ENCODE data around the gene NEK1.
"Not testable (repeated sequence)": the region's sequence is repeated elsewhere in the genome, so short reads cannot be mapped to it uniquely, and the experiment has no call there.

Gene NEK1

DNA sequence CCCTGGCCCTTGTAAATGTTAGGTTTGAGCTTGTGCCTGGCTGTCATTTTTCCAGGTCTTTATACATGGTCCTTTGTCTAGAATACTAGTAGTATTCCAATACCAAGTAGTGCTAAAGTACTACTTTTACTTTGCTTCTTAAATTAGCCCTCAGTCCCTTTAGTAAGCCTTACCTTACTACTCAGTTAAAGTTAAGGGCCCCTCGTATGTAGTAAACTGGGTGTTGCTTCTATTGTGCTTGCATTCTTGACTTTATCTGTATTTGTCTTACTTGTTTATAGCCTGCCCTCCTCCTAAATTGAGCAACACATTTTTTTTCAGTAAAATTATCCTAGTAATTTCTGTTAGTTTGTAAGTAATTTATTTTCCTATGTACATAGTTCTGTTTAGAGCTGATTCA is 33.2 kb upstream of the NEK1 start:
- Mint-ChIP-seq H3K4me1 (peaks cover 2 to 11% of the 10 kb centered on the region in 2 donors), H3K27me3 (no peaks in the 10 kb centered on the region), H3K27ac (no peak overlapping the region), H3K4me3 (no peak overlapping the region), H3K36me3 (peaks cover 21 to 32% of the 10 kb centered on the region in 2 donors), H3K9me3 (no peaks in the 10 kb centered on the region)
- ATAC-seq (replicated peaks) (no peak), DNase-seq (no peak)

- peaks cover 21 to 32% of the 10 kb centered on the region in 2 donors for H3K36me3 Mint-ChIP-seq
- no peak overlapping the region for H3K4me3 Mint-ChIP-seq
- H3K9me3 Mint-ChIP-seq: no peaks in the 10 kb centered on the region
- ATAC-seq (replicated peaks) (no peak), DNase-seq (no peak)
- no peaks in the 10 kb centered on the region for H3K27me3 Mint-ChIP-seq
- H3K4me1 Mint-ChIP-seq: peaks cover 2% of the 10 kb centered on the region in 2 donors
- H3K27ac Mint-ChIP-seq: no peak overlapping the region
Observed at GRCh38 chr4:169644802-169645201, 32.4 kb upstream of the NEK1 start.

- no peaks in the 10 kb centered on the region for H3K27me3 Mint-ChIP-seq
- peaks cover 31 to 42% of the 10 kb centered on the region in 2 donors for H3K36me3 Mint-ChIP-seq
- ATAC-seq (replicated peaks) (no peak), DNase-seq (no peak)
- H3K4me1 Mint-ChIP-seq: peaks cover 2 to 6% of the 10 kb centered on the region in 2 donors
- H3K4me3 Mint-ChIP-seq: no peak overlapping the region
- H3K9me3 Mint-ChIP-seq: no peaks in the 10 kb centered on the region
- H3K27ac Mint-ChIP-seq: no peak overlapping the region
Observed at GRCh38 chr4:169640261-169640870, 28.0 kb upstream of the NEK1 start.

GRCh38 chr4:169634975-169635374 is 22.6 kb upstream of the NEK1 start:
- Mint-ChIP-seq H3K27me3 (no peaks in the 10 kb centered on the region), H3K27ac (no peak overlapping the region), H3K4me3 (no peak overlapping the region), H3K9me3 (no peaks in the 10 kb centered on the region), H3K4me1 (peaks cover 4 to 15% of the 10 kb centered on the region in 2 donors), H3K36me3 (peaks cover 22 to 43% of the 10 kb centered on the region in 2 donors)
- no peak for ATAC-seq (replicated peaks)
- DNase-seq: no peak

GRCh38 chr4:169632896-169633295 is 20.5 kb upstream of the NEK1 start:
- peaks cover 12 to 27% of the 10 kb centered on the region in 2 donors for H3K36me3 Mint-ChIP-seq
- no peak for ATAC-seq (replicated peaks)
- DNase-seq: no peak
- H3K4me1 Mint-ChIP-seq: peaks cover 6 to 17% of the 10 kb centered on the region in 2 donors
- H3K27ac Mint-ChIP-seq: no peak overlapping the region
- H3K27me3 Mint-ChIP-seq: no peaks in the 10 kb centered on the region
- H3K4me3 Mint-ChIP-seq: no peak overlapping the region
- no peaks in the 10 kb centered on the region for H3K9me3 Mint-ChIP-seq

- H3K36me3 Mint-ChIP-seq: peaks cover 6 to 17% of the 10 kb centered on the region in 2 donors
- DNase-seq: no peak
- no peaks in the 10 kb centered on the region for H3K9me3 Mint-ChIP-seq
- peaks cover 16 to 27% of the 10 kb centered on the region in 2 donors for H3K4me1 Mint-ChIP-seq
- no peak for ATAC-seq (replicated peaks)
- no peaks in the 10 kb centered on the region for H3K27me3 Mint-ChIP-seq
- no peak overlapping the region for H3K27ac Mint-ChIP-seq
- H3K4me3 Mint-ChIP-seq: no peak overlapping the region
Observed at GRCh38 chr4:169630069-169630468, 17.7 kb upstream of the NEK1 start.

DNA sequence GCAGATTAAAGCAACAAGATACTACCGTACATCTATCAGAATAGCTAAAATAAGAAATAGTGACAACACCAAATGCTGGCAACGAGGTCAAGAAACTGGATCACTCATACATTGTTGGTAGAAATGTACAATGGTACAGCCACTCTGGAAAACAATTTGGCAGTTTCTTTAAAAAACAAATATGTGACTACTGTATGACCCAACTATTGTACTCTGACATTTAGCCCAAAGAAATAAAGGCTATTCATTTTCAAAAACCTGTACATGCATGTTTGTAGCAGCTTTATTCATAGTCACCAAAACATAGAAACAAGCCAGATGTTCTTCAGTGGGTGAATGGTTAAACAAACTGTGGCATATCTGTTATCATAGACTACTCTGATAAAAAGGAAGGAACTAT is 16.2 kb upstream of the NEK1 start:
- peaks cover 16 to 30% of the 10 kb centered on the region in 2 donors for H3K4me1 Mint-ChIP-seq
- DNase-seq (no peak), ATAC-seq (replicated peaks) (no peak)
- H3K27me3 Mint-ChIP-seq: no peaks in the 10 kb centered on the region
- peaks cover 7 to 20% of the 10 kb centered on the region in 2 donors for H3K36me3 Mint-ChIP-seq
- no peaks in the 10 kb centered on the region for H3K9me3 Mint-ChIP-seq
- no peak overlapping the region for H3K27ac Mint-ChIP-seq
- no peak overlapping the region for H3K4me3 Mint-ChIP-seq

DNA sequence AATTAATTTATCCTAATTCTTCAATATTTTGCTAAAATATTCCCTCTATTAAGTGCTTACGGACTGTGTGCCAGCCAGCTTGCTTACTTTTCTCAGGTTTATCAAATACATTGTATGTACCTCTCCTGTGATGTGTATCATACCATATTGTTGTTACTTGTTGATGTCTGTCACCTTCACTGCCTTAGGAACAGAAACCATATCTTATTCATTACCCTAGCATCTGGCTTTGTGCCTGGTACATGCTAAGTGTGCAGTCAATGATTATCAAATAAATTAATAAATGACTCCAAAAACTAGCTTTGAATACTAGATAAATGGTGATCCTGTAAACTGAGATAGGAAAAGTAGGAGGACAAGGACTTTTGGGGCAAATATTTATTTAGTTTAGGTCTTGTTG is 14.9 kb upstream of the NEK1 start:
- no peak overlapping the region for H3K27ac Mint-ChIP-seq
- peaks cover 8 to 22% of the 10 kb centered on the region in 2 donors for H3K36me3 Mint-ChIP-seq
- ATAC-seq (replicated peaks) (no peak), DNase-seq (no peak)
- H3K4me1 Mint-ChIP-seq: peaks cover 22 to 43% of the 10 kb centered on the region in 2 donors
- no peaks in the 10 kb centered on the region for H3K27me3 Mint-ChIP-seq
- H3K4me3 Mint-ChIP-seq: no peak overlapping the region
- H3K9me3 Mint-ChIP-seq: no peaks in the 10 kb centered on the region

DNA sequence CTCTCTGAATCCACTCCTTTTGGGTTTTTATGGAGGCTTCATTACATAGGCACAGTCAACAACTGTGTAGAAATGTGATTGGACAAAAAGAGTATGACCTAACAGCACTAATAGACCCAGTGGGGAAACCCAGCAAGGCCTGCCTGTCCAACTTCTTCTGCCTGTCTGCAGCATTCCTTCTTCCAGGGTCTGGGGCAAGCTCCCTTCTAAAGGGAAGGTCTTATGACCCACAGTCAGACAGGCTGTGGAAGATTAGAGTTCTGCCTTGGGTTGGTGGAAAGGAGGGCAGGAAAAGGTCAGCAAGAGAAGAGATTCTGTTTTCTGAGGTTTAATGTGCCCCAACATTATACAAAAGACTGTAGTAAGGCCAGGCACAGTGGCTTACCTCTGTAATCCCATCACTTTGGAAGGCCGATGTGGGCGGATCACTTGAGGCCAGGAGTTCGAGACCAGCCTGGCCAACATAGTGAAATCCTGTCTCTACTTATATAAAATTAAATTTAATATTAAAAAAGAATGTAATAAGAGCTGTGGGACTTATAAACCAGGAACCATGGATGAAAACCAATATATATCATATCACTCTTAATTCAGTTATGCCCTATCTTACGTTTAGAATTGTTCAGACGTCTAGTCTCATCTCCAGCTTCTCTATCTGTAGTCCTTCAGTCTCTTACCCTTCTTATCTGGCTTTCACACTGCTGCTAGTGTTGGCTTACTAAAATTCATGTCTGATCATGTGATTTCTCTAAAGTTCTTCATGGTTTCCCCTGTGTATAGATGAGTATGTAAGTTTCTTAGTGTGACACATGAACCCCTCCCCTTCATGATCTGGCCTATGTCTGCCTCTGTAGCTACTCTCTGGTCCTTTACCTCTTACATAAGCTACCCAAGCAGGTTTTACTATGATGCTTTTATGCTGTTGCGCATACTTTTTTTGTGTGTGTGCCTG is 14.2 kb upstream of the NEK1 start:
- Mint-ChIP-seq H3K9me3 (no peaks in the 10 kb centered on the region), H3K27me3 (no peaks in the 10 kb centered on the region), H3K4me1 (peaks cover 24 to 42% of the 10 kb centered on the region in 2 donors), H3K4me3 (no peak overlapping the region), H3K36me3 (peaks cover 8 to 16% of the 10 kb centered on the region in 2 donors), H3K27ac (peak overlapping the region; percentile 81)
- DNase-seq (no peak), ATAC-seq (replicated peaks) (peak; percentile 57 to 67)

GRCh38 chr4:169625886-169626285 is 13.5 kb upstream of the NEK1 start:
- Mint-ChIP-seq H3K36me3 (peaks cover 5 to 9% of the 10 kb centered on the region in 2 donors), H3K4me1 (peaks cover 24 to 40% of the 10 kb centered on the region in 2 donors), H3K27ac (no peak overlapping the region), H3K4me3 (no peak overlapping the region), H3K27me3 (no peaks in the 10 kb centered on the region), H3K9me3 (no peaks in the 10 kb centered on the region)
- no peak for DNase-seq
- ATAC-seq (replicated peaks): no peak

DNA sequence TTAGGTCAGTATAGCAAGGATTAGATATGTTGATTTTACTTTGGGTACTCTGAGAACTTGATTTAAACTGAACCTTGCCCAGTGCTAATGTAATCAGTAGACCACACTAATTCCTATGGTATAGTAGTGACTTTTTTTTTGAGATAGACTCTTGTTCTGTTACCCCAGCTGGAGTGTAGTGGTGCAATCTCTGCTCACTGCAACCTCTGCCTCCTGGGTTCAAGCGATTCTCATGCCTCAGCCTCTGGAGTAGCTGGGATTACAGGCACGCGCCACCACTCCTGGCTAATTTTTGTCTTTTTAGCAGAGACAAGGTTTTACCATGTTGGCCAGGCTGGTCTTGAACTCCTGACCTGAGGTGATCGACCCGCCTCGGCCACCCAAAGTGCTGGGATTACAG is 11.6 kb upstream of the NEK1 start:
- ATAC-seq (replicated peaks); H3K36me3 Mint-ChIP-seq; DNase-seq; H3K9me3 Mint-ChIP-seq; H3K27ac Mint-ChIP-seq; H3K27me3 Mint-ChIP-seq; H3K4me3 Mint-ChIP-seq: not testable (repeated sequence)
- H3K4me1 Mint-ChIP-seq: peaks cover 27 to 42% of the 10 kb centered on the region in 2 donors

DNA sequence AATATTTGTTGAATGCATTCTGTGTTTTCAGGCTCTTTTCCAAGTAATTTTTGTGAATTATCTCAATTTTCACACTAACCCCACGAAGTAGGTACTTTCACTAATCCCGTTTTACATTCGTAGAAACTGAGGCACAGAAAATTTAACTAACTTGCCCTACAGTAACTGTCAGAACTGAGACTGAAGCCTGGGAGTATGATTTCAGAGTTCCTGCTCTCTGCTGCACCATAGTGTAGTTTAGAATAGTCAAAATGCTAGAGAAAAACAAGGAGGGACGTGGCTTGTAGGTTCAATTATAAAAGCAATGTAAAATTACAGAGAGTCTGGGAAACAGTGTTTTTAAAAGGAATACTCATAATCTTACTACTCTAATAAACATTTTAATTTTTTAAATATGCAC is 10.2 kb upstream of the NEK1 start:
- Mint-ChIP-seq H3K36me3 (peaks cover 3 to 8% of the 10 kb centered on the region in 2 donors), H3K4me3 (no peak overlapping the region)

DNA sequence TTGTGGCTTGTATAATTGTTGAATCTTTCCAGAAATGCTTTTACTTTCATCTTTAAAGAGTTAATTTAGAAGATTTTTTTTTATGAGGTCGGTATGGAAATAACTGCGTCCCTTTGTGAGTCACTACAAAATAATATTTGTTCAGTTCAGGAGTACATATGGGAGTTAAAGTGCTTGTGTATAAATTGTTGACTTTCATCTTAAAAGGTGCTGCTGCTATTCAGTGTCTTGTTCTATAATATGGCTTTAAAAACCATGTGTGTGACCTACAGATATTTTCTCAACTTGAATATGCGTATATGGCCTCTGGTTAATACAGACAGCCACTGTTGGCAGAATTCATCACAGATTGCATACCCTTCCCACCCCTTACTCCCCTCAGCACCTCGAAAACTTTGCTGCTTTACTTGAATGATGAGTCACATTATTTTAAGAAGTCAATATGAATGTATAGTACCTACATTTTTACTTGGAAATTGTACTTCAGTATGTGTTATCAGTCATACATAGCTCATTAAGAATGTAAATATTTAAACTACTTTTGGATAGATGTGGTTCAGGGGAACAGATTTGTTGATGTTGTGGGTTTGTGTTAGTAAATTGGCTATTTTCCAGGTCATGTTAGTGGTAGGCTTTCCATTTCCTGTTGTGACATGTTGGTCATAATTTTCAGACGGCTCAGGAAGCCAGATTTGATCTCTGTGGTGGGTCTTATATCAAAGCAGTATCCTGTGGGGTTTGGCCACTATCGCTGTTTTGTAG is 9.5 kb upstream of the NEK1 start:
- Mint-ChIP-seq H3K27me3 (no peaks in the 10 kb centered on the region), H3K27ac (peak overlapping the region; percentile 4), H3K4me1 (peaks cover 21 to 39% of the 10 kb centered on the region in 2 donors), H3K36me3 (peaks cover 3 to 8% of the 10 kb centered on the region in 2 donors), H3K9me3 (no peaks in the 10 kb centered on the region), H3K4me3 (peak overlapping the region; percentile 73 to 79)
- DNase-seq (no peak), ATAC-seq (replicated peaks) (no peak)

More for the DNA sequence above, 10.2 kb upstream of the NEK1 start:
- ATAC-seq (replicated peaks): no peak
- no peaks in the 10 kb centered on the region for H3K9me3 Mint-ChIP-seq
- H3K27ac Mint-ChIP-seq: no peak overlapping the region
- H3K27me3 Mint-ChIP-seq: no peaks in the 10 kb centered on the region
- no peak for DNase-seq
- peaks cover 25 to 44% of the 10 kb centered on the region in 2 donors for H3K4me1 Mint-ChIP-seq

GRCh38 chr4:169620880-169621248 is 8.5 kb upstream of the NEK1 start:
- Mint-ChIP-seq H3K9me3 (no peaks in the 10 kb centered on the region), H3K36me3 (peaks cover 3 to 8% of the 10 kb centered on the region in 2 donors), H3K4me1 (peaks cover 17 to 35% of the 10 kb centered on the region in 2 donors), H3K4me3 (peak overlapping the region; percentile 93 to 96), H3K27ac (peak overlapping the region; percentile 99), H3K27me3 (no peaks in the 10 kb centered on the region)
- DNase-seq: no peak
- peak in 1 of 2 donors; percentile 2 for ATAC-seq (replicated peaks)
